ENCODE measurements around the gene SRSF10.
"Not testable (repeated sequence)": the region's sequence is repeated elsewhere in the genome, so short reads cannot be mapped to it uniquely, and the experiment has no call there.

The SRSF10 gene

DNA sequence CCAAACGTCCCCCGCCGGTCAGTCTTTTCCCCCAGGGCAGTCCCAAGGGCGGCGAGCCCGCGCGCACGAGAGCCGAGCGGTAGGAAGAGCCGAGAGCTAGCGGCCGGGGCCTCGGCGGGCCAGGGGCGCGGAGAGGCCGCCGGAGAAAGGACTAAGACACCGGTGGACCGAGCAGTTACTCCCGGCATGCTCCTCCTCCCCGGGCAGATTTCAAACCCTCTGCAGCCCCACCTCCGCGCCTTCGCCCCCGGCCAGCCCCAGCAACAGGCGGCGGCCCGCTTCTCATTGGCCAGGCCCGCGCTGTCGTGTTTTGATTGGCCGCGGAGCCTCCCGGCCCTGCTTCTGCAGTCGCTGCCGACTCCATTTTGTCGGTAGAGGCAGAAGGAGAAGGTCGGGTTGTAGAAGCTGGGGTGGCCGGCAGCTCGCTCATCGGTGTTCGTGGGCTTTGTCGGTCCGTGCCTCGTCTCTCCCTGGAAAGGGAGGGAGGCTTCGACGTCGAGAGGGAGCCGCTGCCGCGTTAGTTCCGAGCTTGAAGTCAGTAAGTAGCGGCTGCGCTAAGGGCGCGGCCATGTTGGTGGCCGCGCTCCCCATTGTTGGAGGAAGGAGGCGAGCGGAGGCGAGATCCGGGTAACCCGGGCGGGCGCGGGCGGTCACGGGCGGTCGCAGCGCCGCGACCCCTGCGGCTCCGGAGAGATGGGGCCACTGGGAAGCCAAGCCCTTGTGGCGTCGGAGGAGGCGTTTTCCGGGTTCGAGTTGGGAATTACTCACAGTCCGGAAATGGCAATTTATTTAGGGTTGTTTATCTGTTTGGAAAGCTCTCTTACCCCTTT, 20.5 kb downstream of the SRSF10 start, which contains the start of gene PNRC2:
Gene PNRC2 (plus strand): TSS at position 368 of the 830 bp plus-strand sequence. CDS start 1,630 bp downstream, outside the sequence.
- DNase-seq (ENCODE audit: low read depth in 1 of 2, low spot score in 1 of 2) = peak; percentile 91 to 92

DNA sequence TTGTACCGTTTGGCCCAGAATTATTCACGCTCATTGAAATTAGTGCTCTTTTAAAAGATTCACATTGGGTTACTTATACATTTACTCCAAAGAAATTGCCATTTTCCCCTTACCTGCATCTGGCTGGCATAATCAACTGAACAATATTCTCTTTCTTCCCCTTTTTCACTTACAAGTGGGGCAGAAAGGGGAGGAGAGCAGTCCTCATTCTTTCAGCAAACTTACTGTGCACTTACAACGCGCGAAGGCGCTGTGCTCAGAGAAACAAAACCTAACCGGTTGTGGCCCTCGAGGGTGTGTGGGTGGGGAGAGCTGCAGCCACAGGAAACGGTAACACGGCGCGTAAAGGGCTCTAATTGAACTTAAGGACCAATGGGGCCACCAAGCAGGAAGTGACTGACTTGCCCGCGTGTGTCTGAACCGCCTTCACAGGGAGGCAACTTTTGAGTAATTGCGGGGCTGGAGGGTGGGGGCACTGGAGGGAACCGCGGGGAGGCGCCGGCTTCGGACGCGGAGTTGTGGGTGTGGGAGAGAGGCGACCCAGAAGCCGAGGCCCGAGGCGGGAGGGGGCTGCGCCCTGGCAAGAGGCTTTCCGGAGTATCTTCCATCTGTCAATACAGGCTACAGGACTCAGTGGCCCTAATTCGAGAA, 21.2 kb downstream of the SRSF10 start:
- peak; percentile 69 to 78 for DNase-seq (ENCODE audit: low read depth in 1 of 2, low spot score in 1 of 2)

DNA sequence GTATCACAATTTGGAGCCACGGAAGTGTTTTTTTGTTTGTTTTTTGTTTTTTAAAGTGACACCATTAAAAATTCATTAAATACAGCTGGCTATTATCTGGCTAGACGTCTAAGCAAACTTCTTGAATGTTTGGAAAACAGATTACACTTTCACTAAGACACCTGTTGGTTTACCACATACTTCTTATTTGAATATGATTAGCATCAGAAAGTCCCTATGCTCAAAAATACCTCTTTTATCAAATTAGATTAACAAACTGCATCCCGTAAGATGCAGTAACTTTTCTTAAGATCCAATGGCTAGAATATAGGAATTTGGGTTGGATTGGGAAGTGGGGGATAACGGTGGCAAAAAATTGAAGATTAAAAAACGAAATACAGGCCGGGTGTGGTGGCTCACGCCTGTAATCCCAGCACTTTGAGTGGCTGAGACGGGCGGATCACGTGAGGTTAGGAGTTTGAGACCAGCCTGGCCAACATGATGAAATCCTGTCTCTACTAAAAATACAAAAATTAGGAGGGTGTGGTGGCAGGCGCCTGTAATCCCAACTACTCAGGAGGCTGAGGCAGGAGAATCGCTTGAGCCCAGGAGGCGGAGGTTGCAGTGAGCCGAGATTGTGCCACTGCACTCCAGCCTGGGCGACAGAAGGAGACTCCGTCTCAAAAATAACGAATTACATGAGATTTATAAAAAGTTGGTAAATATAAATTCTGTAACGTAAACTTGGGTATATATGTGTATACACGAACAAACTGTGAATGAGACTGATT, 21.9 kb downstream of the SRSF10 start:
- not testable (repeated sequence) for DNase-seq (ENCODE audit: low read depth in 1 of 2, low spot score in 1 of 2)

DNA sequence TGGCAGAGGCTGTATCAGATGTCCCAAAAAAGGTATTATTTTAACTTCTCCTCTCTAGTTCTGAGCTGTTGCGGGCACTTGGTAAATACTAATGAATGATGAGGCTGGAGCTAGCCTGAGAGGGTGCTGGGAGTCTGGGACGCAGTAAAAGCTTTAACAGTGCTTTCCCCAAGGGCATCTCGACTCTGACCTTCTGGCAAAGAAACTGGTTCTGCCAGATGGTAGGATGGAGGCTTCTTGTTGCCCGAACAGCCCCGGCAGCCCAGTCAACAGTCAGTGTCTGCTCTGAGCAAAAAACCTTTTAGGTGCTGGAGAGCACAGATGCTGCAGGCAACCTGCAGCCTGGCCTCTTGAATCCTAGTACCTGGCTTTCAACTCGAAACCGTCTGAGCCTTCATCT, 23.0 kb downstream of the SRSF10 start:
- no peak for DNase-seq (ENCODE audit: low read depth in 1 of 2, low spot score in 1 of 2)

DNA sequence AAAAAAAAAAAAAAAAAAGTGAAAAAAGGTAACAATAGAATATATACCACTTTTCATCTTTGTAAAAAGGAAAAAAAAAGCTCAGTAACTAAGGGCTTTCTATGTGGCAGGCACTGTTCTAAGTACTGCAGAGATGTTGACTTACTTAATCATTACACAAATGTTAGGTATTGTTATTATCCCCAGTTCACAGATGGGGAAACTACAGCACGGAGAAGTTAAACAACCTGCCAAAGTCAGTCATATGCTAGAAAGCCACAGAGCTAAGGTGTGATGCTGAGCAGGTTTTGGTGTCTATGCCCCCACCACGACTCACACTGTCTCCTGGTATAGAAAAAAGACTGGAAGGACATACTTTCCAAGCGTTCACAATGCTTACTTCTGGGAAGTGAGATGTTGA, 27.1 kb downstream of the SRSF10 start:
- no peak for DNase-seq (ENCODE audit: low read depth in 1 of 2, low spot score in 1 of 2)

DNA sequence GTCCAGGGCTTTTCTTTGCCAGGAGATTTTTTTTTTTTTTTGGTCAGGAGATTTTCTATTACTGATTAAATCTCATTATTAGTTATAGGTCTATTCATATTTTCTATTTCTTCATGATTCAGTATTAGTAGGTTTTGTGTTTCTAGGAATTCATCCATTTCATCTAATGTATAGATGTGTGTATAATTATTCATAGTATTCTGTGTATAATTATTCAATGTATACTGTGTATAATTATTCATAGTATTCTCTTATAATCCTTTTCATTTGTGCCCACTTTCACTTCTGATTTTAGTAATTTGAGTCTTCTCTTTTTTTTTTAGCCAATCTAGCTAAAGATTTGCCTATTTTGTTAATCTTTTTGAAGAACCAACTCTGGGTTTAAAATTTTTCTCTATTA, 32.8 kb downstream of the SRSF10 start:
- DNase-seq (ENCODE audit: low read depth in 1 of 2, low spot score in 1 of 2) = no peak

DNA sequence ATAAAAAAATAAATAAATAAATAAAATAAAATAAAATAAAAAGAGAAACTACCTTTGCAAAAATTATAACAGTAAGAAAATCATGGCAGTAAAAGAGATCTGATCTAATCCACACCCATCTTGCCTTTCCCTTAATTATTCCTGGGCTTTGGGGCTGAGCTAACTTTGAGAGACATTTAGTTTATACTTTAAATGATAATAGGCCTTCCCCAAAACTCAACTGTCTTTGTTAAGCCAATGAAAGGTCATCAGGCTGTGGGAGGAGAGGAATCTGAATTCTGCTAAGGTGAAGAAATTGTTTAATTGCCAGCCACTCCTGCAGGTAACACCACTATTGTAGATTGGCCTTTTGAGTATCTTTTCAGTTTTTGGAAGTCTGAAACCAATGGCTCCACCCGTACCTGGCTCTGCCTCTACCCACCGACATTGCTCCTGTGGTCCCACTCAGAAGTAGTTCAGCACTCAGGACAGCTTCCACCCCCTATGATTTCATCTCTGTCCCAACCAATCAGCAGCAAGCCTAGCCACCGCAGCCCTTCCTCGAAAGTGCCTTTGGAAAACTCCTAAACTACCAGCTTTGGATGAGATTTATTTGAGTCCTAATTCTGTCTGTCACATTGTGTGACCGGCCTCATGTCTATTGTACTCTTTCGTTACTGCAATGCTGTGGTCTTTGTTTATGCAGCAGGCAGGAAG, 43.5 kb downstream of the SRSF10 start:
- no peak for DNase-seq (ENCODE audit: low read depth in 1 of 2, low spot score in 1 of 2)

DNA sequence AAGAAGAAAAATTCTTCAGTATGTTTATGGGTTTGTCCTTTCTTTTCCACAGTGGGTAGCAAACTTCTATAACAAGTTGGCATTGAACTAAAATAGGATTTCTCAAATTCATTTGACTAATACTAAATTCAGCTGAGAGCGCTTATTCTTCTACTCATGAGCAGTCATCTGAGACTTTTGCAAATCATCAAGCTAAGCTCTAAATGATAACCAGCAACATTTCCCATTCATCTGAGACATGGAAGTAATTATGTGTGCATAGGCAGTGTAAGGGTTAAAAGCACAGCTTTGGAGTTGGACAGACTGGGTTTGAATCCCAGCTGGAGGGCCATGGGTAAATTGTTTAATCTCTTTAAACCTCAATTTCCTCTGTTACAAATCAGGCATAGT, 48.6 kb downstream of the SRSF10 start:
- no peak for DNase-seq (ENCODE audit: low read depth in 1 of 2, low spot score in 1 of 2)

DNA sequence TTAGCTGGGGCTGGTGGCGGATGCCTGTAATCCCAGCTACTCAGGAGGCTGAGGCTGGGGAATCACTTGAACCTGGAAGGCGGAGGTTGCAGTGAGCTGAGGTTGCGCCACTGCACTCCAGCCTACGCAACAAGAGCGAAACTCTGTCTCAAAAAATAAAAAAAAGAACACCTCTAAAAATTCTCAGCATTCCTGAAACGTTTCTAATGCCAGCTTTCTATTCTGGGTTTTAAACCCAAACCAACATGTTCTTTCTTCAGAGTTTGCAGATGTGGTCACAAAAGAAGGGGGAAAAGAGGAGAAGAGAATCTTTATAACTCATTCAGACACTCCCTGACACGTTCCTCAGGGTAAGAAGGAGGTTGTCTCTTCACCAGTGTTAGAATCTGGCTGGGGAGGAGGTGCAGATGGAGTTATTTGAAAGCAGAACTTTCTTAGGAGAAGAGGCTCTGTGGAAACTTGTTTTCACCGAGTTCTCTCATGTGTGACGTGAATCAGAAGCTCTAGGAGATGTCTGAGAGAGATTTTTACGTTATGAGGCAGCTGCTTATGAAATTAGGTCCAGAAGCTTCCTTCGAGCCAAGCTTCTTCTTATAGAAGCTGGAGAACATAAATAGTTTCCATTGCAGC, 49.2 kb downstream of the SRSF10 start:
- DNase-seq (ENCODE audit: low read depth in 1 of 2, low spot score in 1 of 2) = no peak

DNA sequence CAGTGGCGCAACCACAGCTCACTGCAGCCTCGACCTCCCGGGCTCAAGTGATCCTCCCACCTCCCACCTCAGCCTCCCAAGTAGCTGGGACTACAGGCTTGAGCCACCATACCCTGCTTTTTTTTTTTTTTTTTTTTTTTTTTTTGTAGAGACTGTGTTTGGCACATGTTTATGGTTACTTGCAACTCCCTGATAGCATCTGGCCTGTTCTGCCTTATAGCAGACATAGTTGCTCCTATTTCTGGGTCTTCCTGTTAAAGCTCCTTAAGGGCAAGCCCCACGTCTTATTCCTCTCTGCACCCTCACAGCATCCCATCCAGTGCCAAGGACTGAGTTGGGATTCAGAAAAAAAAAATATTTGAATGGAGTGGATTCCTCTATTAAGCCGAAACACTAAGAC, 49.9 kb downstream of the SRSF10 start:
- DNase-seq (ENCODE audit: low read depth in 1 of 2, low spot score in 1 of 2) = no peak

DNA sequence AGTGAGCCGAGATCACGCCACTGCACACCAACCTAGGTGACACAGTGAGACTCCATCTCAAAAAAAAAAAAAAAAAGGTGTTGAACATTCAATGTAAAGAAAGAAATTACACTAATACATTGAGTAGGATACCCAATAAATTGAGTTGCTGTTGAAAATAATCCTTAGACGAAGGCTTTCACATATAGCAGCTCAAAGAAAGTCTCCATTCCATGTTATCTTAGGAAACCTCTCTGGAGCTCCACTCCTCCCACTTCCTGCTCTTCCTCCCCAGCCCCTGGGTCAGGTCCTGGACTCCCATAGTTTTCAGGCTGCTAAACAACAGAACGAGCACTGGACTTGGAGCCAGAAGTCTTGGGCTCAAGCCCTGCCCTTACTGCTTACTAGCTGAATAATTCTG, 51.3 kb downstream of the SRSF10 start:
- DNase-seq (ENCODE audit: low read depth in 1 of 2, low spot score in 1 of 2) = no peak

DNA sequence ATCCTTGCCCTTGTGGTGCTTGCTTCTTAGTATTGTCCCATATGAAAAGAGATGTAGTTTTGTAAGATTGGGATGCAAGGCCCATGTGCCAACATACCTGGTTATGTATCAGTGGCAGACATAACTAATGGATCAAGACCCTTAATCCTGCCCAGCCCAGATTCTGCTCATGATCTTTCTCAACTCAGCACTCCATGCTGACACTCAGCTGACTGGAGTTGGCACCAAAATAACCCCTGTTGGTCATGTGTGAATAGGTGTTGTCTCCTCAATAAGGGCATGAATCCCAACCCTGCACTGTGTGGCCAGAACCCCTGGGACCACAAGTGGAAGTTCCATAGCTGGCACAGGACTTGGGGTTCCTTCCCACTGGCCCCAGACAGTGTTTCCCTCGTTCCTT, 53.0 kb downstream of the SRSF10 start:
- no peak for DNase-seq (ENCODE audit: low read depth in 1 of 2, low spot score in 1 of 2)

DNA sequence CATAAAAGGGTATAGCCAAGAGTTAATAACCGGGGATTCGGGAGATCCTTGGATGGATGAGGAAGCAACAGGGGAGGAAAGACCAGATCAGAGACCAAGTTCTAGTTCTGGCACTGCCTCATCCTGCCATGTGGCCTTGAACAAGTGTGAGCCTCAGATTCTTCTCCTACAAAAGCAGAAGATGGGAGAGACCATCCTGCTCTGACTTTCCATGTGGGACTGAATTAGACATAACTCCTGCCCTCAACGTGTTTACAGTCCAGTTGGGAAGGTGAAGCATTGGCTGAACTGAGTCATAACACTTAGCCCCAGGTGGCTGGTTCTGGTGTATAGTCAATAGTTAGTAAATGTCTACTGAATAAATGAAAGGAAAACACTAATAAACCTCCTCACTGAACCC, 54.8 kb downstream of the SRSF10 start:
- no peak for DNase-seq (ENCODE audit: low read depth in 1 of 2, low spot score in 1 of 2)

DNA sequence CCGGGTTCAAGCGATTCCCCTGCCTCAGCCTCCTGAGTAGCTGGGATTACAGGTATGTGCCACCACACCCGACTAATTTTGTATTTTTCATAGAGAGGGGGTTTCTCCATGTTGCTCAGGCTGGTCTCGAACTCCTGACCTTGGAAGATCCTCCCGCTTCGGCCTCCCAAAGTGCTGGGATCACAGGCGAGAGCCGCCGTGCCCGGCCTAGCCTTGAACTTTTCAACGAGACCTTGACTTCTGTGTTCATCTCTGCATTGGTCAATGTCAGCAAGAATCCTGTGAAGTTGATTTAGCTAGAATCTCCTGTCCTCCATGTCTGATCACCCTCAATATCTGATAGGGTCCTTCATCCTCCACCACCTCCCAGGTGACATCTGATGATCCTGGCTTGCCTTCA, 55.5 kb downstream of the SRSF10 start:
- DNase-seq (ENCODE audit: low read depth in 1 of 2, low spot score in 1 of 2) = no peak

DNA sequence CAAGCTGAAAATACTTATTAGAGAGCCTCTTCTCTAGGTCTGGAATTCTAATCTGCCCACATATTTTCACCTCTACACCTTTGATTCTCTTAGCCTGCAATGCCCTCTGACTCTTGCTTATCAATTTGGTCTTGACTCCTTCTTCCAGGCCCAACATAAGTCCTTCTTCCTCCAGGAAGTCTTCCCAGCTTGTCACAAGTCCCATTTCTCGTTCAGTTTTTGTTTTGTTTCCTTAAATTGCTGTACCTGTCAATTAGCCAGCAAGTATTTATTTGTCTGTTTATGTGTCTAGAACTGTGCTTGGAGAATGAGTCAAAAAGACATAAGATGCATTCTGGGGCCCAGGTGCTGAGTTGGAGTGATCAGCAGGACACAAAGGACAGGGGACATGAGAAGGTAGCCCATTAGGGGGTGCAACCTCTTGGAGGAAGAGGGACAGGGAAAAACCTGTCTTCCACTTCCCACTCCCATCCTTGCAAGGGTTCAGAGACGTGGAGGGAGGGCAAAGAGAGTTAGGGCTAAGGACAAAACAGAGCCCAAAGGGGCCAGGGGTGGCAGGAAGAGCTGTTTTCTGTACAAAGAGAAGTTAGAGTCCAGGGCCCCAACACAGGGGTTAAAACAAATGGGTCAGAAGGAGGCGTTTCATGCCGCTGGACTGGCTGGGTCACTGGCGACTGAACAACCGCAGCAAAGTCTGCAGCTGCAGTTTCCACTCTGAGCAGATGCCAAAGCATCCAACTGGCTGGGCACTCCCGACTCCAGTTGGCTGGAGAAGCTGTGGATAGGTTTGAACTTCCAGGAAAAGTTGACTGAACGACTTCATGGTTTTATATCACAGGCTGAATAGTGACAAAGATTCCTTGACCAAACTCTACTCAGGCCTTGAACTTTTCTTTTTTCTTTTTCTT, 56.3 kb downstream of the SRSF10 start:
- no peak for DNase-seq (ENCODE audit: low read depth in 1 of 2, low spot score in 1 of 2)

DNA sequence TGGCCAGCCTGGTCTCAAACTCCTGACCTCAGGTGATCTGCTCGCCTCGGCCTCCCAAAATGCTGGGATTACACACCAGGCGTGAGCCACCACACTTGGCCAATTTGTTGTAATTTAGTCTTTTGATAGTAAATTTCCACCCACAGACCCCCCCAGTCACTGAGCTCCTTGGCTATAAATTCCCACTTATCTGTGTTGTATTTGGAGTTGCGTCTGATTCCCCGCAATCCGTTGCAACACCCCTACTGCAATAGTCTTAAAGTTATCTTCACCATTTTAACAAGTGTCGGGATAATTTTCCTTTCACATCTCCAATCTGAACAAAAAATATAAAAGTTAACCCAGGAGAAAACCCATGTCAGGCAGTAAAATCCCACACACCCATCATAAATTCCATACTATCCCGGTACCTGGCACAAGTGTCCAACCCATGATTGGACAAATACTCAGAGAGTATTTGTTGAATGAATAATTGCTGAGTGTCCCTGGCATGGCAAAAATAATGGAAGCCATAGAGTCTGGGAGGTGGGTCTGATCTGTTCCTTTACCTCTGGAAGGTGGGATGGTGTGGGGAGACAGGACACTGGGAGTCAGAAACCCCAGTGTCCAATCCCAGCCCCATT, 57.7 kb downstream of the SRSF10 start:
- no peak for DNase-seq (ENCODE audit: low read depth in 1 of 2, low spot score in 1 of 2)

DNA sequence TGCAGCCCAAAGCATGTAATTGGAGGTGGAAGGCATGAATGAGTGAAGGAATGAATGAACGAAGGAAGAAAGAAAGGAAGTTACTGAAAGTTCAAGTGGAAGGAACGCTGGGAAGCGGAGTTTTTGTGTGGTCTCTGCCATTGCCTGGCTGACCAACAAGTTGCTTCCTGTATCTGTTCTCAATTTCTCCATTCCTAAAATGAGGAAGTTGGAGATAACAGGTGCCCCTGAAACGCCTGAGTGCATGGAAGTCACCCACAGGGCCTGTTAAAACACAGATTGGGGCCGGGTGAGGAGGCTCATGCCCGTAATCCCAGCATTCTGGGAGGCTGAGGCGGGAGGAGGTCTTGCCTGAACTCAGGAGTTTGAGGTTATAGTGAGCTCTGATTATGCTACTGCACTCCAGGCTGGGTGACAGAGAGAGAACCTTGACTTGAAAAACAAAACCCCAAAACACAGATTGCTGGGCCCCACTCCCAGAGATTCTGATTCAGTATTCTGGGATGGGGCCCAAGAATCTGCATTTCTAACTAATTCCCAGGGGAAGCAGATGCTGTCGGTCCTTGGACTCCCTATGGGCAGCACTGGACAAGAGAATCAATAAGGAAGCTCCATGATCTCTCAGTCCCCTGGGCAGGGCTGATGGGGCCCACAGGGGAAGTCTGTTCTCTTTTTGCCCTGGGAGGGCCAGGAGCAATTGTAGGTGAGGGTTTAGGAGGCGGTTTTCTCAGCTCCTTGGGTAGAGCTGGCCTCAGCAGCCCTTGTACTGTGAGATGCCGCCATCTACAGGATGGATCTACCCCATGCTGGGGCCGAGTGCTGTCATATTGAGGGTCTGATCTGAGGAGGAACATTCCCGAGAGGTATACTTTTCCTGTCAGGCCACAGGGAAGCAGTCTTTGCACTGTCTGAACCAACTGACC, 63.7 kb downstream of the SRSF10 start:
- DNase-seq (ENCODE audit: low read depth in 1 of 2, low spot score in 1 of 2) = peak; percentile 6 to 11

DNA sequence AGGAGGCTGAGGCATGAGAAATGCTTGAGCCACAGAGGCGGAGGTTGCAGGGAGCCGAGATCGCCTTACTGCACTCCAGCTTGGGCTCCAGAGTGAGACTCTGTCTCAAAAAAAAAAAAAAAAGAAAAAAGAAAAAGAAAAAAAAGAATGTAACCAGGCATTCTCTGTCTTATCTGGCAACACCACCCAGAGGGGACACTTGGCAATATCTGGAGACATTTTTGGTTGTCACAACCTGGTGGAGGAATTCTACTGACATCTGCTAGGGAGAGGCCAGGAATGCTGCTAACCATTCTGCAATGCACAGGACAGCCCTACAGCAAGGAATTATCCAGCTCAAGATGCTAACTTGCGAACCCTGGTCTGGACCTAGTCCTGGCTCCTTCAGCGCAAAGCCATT, 64.7 kb downstream of the SRSF10 start:
- no peak for DNase-seq (ENCODE audit: low read depth in 1 of 2, low spot score in 1 of 2)

All from stimulated activated CD4-positive, alpha-beta T cell treated with anti-CD3 and anti-CD28 coated beads, Interleukin-15, amount 100 ng/mL, for 1 hour (primary cell).